GM18519 (cell line): ENCODE measurements around the gene ALG14.
"Not testable (repeated sequence)": the region's sequence is repeated elsewhere in the genome, so short reads cannot be mapped to it uniquely, and the experiment has no call there.

Source experiments
- ATAC-seq: cut with Tn5 transposase; IDR thresholded peaks from one replicate; pipeline ENCODE4 v1.9.1; 2021; ENCODE audit warnings: mild to moderate bottlenecking, moderate library complexity; ENCODE audit not compliant: unreplicated experiment, low FRiP score

Gene ALG14

DNA sequence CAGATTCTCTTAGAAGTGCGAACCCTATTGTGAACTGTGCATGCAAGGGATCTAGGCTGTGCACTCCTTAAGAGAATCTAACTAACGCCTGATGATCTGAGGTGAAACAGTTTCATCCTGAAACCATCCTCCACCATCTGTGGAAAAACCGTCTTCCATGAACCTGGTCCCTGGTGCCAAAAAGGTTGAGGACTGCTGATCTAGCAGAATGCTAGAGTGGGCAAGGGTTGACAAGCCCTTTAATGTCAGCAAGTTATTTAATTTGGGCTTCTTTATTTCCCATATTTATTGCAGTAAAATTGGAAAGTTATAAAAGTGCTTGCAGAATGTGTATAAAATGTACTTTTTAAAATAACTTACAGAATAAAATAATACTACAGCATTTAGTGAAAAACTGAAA lies 26.4 kb downstream of the ALG14 start:
- ATAC-seq: no peak

- peak; percentile 94 for ATAC-seq
Measured at GRCh38 chr1:95043141-95043980, 29.4 kb downstream of the ALG14 start.

- no peak for ATAC-seq
Measured at GRCh38 chr1:95042286-95042685, 30.5 kb downstream of the ALG14 start.

- ATAC-seq: peak; percentile 49
Measured at GRCh38 chr1:95041491-95042165, 31.1 kb downstream of the ALG14 start.

DNA sequence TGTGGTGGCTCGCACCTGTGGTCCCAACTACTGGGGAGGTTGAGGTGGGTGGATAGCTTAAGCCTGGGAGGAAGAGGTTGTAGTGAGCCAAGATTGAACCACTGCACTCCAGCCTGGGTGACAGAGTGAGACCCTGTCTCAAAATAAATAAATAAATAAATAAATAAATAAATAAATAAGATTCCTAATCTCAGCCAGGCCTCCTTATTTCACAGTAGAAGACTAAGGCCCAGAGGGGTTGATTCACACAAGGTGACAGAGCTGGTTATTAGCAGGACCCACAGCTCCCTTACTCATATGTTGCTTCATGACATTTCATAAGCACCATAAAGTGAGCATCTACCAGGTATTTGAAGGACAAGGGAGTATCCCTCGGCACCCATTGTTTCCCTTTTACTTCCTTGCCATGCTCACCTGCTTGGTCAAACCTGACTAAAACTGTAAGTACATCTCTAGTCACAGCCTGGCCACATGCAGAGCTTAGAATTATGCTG lies 32.7 kb downstream of the ALG14 start:
- ATAC-seq: no peak

GRCh38 chr1:95039360-95040031 lies 33.3 kb downstream of the ALG14 start:
- no peak for ATAC-seq

- ATAC-seq: no peak
Measured at GRCh38 chr1:95035536-95035935, 37.2 kb downstream of the ALG14 start.

DNA sequence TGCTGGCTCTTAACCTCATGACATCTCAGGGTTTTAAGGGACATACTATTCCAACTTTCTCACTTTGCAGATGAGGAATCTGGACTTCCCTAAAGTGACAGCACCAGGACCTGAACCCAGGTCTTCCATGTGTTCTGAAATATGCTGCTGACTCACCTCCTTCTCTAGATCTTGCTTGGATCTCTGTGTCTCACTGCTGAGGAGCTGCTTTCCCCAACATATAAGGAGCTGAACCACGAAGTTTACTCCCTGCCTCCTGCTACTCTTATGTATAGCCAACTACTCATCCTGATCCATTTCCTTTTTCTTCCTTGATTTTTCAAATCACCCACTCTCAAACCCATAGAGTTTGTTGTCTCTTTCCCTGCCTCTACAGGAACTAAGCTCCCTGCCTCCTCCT lies 38.2 kb downstream of the ALG14 start:
- no peak for ATAC-seq

DNA sequence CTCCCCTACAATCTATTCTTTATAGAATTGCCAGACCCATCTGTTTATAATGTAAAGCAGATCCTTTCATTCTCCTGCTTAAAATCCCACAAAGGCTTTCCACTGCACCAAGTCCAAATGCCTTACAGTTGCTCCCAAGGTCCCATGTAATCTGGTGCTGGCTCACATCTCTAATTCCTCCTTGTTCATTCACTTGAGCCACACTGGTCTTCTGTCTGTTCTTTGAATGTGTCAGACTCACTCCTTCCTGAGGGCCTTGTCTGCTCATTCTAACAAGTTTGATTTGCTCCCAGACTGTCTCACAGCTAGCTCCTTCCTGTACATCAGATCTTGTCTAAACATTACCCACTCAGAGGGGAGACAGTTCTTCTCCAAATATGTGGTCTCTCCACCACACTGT lies 38.9 kb downstream of the ALG14 start:
- no peak for ATAC-seq

DNA sequence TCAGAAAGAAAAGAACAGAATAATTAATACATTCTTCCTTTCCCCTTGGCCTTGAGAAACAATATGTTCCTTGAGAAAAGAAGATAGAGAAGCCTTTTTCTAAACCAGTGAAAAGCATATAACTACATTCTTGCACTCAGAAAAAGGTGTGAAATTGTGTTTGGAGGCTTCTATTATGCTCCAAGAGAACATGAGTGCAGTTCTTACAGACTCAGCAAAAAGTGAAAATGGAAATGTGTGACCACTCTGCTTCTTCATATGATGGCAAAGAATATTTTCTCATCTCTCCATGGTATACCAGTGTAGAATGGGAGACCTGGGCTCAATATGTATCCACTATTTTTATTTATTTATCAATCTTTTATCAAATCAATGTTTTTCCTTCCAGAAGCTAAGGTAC lies 43.2 kb downstream of the ALG14 start:
- no peak for ATAC-seq

DNA sequence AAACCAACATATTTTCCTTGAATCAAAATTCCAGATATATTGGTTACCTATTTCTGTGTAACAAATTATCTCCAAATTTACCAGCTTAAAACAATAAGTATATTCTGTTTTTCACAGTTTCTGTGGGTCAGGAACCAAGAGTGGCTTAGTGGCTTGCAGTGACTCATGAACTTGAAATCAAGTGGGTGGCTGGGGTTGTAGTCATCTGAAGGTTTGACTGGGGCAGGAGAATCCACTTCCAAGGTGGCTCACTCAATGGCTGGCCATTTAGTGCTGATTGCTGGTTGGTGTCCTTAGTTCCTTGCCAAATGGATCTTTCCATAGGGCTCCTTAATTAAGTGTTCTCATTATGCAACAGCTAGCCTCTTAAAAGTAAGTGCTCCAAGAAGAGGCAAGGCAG lies 43.8 kb downstream of the ALG14 start:
- no peak for ATAC-seq

GRCh38 chr1:95027046-95027445 lies 45.7 kb downstream of the ALG14 start:
- no peak for ATAC-seq

- ATAC-seq: no peak
Measured at GRCh38 chr1:95023399-95024043, 49.2 kb downstream of the ALG14 start.

DNA sequence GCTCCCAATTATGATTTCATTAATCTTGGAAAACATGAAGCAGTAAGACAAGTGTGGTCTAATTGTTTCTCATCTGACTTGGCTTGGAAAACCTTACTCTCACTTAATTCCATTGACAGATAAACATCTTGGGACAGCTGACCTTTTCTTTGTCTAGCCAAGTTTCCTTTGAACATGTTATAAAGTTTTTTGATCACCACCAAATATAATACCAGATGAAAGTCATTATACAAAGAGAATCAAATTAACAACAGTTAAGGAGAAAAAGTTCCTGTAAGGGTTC lies 50.2 kb downstream of the ALG14 start:
- no peak for ATAC-seq

DNA sequence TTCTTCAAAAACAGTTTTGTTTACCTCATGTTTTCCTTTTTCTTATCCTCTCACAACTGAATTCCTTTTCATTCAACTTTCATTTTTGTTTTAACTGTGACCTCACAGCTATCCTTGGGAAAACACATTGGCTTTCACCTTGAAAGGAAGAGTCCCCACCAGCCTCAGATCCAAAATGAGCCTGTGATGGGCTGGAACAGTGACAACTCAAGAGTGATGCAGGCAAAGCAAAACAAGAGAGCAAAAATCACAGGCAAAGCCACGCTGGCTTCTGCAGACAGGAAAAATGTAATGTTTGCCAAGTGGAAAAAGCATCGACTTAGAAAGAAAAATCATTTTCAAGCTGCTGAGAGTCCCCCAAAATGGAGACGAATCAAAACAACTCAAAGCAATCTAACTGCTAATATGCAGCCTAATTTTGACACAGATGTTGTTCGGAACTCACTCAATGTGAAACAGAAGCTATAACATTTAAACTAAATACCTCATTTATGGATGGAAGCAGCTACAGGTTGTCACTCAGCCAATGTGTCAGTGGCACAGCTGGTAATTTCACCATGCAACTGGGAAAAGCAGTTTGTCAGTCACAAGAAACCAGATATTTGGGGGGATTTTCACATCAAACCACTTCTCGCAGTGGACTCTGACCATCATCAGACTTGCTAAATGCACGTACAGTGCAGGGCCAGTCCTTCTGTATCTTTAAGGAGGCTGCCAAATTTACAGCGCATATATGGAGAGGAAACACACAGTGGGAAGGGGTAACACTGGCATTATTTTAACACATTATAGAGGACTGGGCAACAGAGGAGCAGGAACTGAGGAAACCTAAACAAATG lies 50.7 kb downstream of the ALG14 start:
- ATAC-seq: no peak

GRCh38 chr1:95021119-95021518 lies 51.6 kb downstream of the ALG14 start:
- no peak for ATAC-seq

DNA sequence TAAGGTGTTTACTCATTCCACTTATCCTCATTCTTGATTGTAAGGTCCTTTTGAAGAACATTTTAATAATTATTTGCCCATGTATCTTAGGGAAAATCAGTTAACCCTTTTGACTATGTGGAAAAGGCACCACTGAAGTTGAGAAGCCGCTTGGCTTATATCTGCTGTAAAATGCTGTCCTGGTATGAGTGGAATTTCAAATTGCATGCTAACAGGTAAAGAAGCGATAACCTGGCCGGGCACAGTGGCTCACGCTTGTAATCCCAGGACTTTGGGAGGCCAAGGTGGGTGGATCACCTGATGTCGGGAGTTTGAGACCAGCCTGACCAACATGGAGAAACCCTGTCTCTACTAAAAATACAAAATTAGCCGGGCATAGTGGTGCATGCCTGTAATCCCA lies 53.3 kb downstream of the ALG14 start:
- ATAC-seq: not testable (repeated sequence)

- ATAC-seq: no peak
Measured at GRCh38 chr1:95018602-95019369, 54.0 kb downstream of the ALG14 start.

DNA sequence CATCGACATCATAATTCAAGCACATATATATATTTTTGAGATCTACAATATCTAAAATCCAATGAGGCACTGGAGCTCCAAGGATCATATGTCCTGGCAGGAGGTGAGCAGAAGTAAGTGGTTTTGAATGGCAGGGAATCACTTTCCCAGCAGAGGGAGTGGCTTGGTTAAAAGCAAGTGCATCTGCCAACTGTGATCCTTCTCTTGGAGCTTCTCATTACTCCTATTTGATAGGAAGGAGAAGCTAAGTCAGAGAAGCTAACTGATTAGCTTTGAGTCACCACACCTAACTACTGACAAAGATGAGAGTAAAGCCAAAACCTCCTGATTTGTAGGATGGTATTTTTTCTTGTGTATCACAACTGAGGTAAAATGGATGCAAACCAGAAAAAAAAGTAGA lies 55.0 kb downstream of the ALG14 start:
- no peak for ATAC-seq
